NCI-H1417 (cell line): ENCODE results near the gene DPH6.
"Not testable (repeated sequence)": the region's sequence is repeated elsewhere in the genome, so short reads cannot be mapped to it uniquely, and the experiment has no call there.

Experiments
- DNase-seq, 3 experiments: peaks; one replicate each; lab custom pipeline; 2025; lab: John Stamatoyannopoulos, UW

Gene DPH6, protein sequence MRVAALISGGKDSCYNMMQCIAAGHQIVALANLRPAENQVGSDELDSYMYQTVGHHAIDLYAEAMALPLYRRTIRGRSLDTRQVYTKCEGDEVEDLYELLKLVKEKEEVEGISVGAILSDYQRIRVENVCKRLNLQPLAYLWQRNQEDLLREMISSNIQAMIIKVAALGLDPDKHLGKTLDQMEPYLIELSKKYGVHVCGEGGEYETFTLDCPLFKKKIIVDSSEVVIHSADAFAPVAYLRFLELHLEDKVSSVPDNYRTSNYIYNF

DNA sequence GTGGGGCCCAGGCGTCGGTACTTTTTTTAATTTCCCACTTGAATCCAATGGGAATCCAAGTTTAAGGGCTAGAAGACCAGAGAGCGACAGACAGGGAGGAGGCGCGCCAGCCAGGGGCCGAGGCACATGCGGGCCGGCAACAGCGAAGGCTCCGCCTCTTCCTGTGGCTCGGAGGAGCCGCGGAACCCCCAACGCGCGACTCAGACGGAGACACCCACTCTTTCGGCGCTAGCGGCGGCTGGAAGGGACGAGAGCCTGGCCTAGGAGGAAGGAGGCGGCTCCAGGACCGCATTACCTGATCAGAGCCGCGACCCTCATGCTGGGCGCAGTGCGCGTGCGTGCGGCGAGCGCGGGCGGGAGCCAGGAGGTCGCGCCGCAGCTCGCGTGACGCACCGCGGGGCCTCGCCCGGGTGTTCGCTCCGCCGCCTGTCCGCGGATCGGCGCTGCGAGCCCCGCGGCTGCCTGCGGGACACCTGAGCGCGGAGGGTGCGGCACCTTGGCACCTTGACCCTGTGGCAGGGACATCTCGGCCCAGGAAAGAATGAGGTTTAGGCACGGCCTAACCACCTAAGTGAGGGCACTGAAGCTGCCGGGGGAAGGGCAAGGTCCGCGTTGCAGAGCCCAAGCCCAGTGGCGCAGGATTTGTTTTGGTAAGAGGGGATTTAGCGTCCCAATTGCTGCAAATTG is at the start of gene DPH6:
DPH6 (minus strand) TSS at position 342 of the 687 bp plus-strand sequence; CDS start at position 318, 24 bp downstream.
- DNase-seq: peak; percentile 58 to 97 (median 95)

DNA sequence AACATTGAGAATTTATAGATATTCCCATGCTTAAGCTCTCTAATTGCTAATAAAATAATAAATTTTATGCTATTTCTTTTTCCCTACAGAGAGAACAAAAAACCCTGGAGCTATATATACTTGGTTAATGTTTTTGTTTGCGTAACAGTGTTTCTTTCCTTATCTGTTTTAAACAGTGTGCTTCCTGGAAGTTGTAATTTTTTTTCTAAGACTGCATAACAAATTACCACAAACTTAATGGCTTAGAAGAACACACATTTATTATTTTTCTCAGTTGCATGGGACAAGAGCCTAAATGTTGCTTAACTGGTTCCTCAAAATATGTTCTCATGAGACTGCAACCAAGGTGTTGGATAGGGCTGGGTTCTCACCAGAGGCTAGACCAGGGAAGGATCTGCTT is 49.7 kb upstream of the DPH6 start:
- no peak for DNase-seq

DNA sequence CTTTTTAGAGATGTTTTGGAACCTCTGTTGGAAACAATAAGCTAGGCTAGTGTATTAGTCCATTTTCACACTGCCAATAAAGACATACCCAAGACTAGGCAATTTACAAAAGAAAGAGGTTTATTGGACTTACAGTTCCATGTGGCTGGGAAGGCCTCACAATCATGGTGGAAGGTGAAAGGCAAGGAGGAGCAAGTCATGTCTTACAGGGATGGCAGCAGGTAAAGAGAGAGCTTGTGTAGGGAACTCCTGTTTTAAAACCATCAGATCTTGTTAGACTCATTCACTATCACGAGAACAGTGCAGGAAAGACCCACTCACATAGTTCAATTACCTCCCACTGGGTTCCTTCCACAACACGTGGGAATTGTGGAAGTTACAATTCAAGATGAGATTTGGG is 46.0 kb upstream of the DPH6 start:
- DNase-seq: not testable (repeated sequence)

DNA sequence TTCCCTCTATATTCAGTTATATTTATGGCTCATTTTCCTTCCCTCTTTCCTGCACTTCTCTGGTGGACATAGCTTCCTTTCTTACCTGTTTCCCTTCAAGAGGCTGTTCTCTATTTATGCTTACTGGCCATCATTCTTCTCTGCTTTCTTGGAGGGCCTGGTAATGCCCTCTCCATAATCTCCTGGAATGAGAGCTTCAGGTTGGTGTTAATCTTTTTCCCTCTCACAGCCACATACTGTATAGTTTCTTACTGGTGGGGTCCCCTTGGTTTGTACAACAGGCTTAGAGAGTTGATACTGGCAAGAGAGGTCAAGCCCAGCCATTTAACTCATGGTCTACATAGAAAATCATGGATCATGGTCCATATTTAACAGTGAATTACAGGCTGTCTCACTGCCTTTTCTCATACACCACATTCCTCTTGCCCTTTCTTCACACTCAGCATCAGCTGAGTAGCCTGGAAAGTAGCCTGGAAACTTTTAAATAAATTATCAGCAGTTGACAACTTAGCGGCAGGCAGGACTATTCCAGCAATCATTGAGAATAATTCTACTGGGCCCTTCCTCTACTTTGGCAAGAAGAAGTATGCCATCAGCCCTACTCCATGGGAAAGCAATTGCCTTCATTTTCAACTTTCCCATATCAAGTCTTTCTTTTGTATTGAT is 38.0 kb upstream of the DPH6 start:
- no peak for DNase-seq

DNA sequence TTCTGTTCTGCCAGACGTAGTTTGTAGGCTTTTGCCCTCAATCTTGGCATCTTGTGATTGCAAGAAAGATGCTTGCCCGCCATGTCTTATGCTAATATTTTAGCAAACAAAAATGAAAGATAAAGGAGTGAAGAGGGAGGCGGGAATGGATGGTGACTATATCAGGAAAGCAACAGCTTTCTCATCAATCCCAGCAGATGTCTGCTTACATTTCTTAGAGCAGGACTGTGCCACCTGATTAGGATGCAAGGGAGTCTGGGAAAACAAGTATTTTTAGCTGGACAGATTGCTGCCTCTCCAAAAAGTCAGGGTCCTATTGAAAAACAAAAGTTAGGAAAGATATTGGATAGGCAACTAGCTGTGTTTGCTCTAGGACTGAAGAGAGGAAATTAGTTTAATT is 34.6 kb upstream of the DPH6 start:
- no peak for DNase-seq

DNA sequence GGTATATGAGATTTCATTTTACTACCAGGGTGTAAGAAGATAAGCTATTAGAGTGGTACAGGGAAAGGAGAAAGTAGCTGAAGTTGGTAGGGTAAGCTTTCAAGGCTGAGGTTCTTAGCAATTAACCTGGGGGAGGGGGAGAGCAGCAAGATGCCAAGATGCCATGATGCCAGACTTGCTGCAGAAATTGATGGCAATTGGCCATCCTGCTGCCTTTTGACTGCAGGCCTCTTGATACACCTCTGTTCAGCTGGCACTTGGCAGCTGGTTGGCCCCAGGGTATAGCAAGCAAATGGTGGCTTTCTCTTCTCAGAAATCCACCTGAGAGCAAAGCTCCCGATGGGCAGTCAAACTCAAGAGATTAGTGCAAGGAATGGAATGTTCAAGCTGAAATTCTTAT is 21.4 kb upstream of the DPH6 start:
- no peak for DNase-seq

DNA sequence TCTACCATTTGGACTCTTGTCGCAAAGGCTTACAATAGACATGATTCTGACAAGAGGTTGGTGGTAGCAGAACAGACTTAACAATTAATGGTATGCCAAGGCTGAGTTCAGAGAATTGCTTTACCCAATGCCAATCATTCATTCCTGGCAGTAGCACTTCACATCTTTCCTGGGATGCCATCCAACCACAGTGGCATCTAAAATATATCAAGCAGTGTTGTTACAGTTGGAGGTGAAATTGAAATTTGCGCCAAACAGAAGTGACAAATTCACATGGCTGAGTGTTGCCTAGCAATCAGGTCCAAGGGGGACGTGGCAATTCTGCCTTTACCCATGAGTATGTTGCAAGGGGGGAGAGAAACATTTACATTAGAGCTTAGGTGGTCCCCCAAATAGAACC is 21.0 kb upstream of the DPH6 start:
- DNase-seq: no peak

DNA sequence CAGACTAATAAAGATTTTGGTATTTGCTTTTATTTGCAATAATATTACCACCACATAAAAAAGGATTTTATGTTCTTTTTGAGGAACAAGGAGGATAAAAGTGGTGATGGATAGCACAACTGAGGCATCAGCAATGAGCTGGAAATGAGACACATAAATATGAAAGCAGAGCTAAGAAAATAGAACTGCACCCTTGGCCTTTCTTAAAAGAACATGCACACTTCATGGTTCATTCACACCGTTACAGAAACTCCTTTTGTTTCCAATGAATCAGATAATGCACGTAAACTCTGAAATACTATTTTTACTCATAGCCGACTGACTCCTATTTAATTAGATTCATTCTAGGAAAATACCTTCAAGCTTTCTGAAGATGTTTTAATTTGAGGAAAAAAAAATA is 19.9 kb upstream of the DPH6 start:
- DNase-seq: no peak

DNA sequence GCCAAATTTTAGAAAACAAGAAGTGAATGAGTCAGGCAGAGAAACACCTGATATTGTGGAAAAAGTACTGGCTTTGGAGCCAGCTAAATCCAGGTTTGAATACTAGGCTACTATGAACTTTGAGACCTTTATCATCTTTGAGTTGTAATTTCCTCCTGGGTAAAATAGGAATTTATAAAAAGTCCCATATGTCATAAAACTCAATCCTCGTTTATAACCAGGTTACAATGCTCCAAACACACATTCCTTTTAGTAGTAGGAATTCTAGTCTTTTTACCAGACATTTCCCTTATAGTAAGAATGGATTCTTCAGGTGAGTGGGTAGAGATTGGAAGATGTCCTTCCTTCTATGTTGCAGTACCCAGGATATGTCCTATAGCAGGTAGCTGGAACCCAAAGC is 16.7 kb upstream of the DPH6 start:
- no peak for DNase-seq

DNA sequence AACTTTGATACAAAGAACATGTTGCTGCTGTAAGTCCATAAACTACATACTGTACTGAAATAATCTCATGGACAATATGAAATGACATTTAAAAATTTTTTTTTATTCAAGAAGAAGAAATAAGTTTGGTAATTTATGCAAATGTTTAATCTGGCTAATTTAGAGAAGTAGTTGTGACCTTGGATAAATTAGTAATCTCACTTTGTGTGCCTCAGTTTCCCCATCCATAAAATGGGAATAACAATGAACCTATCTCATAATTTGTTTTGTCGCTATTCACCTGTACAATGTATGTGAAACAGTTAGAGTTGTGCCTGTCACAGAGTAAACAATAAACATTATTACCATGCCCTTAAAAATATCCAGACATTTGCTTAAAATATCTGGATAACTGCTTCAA is 15.3 kb upstream of the DPH6 start:
- DNase-seq: no peak

DNA sequence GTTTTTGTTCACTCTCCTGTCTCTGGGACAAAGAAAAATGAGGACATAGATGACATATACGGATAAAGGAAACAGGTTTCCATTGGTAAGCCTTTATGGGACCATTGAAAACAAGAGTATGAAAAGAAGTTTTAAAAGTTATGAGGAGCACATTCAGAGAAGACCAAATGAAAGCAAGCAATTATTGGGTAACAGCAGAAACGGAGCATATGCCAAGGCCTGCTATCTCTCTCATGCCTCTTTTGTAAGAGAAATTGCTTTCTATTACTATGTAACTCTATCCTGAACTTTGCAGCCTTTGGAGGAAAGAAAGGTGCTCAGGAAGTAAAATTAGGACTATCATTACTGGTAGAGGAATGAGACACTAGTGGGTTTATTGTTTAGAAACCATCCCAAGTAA is 14.9 kb upstream of the DPH6 start:
- DNase-seq: no peak

DNA sequence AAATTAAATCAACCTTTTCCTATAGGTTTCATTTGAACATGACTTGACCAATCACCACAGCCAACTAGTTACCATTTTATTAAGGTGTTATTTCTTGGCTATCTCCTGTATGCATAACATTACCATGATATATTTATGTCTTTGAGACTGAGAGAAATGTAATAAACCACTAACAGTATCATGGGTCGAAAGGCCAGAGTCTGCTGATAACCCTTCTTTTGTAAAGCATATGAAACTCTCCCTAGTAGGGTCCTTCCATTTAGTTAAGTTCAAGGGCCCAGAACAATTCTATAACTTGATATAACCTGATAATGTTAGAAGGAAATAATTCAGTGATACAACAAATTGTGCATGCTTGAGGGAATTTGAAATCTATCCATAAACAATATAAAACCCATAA is 14.3 kb upstream of the DPH6 start:
- no peak for DNase-seq

DNA sequence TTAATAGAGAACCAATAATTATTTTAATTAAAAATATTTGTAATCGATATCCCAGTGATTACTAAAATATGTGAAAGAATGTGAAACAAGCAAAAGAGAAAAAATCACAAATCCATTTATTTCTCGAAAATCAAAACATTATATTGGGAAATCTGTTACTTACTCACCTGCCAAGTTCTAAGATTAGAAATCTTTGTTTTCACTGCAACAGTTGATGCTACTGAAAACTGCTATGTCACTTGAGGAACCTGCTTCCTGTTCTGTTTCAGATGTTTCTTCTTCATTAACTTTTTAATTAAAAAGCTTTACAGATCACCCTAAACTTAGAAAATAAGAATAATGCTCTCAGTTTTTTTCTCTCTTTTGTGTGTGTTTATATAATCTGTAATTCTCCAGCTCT is 13.7 kb upstream of the DPH6 start:
- no peak for DNase-seq

DNA sequence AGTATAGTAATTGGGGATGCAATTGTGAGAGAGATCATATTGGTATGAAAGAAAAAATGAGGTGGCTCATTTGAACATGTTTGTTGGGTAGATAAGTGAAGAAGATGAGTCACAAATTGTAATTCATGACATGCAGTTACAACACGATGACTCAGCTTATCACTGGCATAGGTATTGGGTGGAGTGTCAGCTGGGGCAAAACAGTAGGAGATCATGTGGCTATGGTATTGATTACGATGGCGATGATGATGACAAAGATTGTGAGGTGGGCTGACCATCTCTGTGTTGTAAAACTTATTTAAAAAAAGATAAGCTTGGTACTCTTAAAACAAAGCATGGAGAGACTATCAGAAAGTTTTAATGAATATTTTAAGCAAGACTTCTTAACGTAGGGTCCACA is 11.6 kb upstream of the DPH6 start:
- no peak for DNase-seq

DNA sequence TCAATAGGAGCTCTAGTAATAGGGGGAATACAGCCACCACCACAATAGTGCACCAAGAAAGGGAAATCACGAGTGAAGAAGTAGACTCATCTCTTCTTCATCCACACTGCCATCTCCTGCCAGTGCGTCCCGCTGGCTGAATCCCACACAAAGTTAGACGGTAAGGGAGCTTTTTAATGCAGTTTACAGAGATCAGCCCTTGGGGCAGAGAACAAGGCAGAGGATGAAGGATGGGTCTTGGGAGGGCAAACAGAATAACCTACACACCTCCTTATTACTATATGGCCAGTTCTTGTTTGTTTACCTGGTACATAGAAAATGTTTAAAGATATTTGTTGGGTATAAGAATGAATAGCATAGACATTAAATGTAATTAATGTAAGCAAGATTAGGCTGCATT is 11.0 kb upstream of the DPH6 start:
- DNase-seq: no peak

DNA sequence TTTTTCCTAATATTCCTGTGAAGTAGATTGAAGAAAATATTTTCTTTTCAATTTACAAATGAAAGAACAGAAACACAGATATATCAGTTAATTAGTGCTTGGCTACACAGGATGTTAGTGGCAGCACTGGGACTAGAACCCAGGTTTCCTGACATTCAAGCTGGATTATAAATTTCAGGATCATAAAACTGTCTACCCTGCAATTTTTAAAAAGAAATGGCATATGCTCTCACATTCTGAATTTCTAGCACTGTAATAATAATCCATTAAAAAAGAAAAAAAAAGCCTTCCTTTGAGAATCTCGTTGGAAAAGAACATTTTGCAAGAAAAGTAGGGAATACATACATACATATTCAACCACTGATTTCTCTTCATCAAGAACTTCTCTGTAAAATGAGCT is 9.3 kb upstream of the DPH6 start:
- DNase-seq: no peak

DNA sequence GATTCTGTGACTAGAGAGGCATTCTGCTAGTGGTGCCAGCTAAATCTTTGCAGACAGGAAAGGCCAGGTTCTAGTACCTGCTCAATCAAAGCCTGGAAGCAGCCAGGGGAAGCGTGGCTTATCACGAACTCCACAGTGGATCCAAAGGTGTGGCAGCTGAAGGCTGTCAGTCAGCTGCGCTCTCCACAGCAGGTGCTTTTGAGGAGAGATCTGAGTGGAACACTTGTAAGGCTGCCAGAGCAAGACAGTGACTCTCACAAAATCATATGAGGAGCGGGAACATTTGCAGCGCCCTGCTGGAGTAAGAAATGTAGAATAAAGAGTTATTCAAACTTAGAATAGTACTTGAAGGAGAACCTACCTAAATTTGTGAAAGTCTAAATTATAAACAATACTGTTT is 5.0 kb upstream of the DPH6 start:
- peak in 1 of 3 experiments; percentile 7 for DNase-seq

DNA sequence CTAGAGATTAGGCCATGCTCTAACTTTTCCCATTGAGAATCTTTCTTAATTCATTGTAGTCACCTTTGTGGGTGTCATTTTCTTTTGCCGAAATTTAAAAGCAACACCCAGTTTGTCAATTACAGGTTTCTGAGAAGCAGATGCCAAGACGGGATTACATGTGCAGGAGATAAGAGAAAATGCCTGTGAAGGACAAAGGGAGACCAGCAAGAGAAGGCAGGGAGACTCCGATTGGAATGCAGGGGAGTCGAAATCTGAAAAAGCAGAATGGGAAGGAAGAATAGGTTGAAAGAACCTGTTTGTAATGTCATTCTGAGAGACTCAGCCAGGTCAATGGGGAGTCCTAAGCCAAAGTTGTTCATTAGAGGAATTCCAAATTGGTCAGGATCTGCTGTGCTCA is 3.6 kb upstream of the DPH6 start:
- no peak for DNase-seq

DNA sequence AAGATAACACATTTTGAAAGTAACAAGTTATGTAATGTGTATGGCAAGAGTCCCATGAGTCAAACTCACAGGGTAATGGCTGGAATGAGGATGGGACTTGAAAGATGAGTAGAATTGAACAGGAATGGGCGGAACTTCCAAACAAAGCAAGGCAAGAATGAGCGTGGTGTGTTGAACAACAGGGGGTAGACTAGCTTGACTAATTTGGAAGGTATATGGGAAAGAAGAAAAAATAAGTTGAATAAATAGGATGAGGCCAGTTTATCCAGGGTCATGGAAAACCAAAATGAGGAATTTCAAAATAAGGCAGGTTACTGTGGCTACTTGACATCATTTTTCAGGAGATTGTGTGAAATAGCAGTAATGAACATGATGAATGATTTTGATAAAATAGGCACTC is 2.5 kb upstream of the DPH6 start:
- no peak for DNase-seq

DNA sequence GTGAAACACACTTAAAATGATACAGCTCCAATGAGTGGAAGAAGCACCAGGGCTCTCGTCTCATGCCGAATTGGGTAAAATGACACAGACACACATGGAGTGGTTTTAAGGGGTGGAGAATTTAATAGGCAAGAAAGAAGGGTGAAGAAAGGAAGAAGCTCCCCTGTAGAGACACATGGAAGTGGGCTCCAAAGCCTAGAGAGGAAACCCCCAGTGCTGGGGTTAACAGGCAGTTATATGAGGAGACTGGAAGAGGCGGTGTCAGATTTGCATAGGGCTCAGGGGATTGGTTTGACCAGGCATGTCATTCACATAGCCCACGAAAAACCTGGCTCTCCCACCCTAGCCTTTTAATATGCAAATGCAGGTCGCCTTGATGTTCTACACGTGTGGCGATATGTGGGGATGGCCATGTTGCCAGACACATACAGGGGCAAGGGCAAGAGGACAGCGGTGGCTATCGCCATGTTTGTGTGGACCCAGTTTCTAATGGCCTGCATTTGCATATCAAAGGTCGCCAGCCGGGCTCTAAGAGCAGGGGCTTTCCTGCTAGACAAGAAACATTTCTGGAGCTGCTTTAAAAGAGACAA is 1.9 kb upstream of the DPH6 start:
- DNase-seq: no peak

DNA sequence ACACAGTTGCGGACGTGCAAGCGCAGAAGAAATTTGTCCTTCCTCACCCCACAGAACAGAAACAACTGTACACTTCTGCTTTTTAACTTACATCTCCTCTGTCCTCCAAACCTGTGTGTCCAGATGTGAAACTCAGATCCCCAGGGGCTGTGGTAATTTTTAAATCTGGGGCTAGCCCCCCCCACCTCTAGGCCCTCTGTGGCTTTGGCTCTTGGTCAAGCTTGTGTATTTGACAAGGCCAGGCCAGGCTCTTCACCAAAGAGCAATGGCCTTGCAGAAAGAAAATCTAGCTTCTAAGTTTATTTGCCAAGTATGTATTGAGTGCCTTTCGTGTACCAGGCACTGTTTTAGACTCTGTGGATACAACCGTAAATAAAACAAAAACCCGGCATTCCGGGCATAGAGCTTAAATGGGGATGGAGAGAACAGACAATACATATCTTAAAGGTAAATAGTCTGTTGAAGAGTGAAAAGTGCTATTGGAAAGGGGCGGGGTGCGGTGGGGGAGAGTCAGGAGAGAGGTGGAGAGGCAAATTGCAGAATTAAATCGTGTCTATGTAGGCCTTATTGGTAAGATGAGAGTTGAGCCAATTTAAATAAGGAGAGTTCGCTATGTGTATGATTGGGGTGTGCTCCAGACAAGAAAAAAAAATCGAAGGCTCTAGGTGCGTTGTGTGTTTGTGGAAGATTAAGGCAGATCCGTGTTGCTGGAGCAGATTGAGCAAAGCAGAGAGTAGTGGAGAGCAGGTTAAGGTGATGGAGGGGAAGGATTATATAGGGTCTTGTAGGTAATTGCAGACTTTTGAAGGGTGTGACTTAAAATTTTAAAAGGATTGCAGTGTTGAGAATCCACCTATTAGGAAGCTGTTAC is 781 bp upstream of the DPH6 start:
- no peak for DNase-seq

DNA sequence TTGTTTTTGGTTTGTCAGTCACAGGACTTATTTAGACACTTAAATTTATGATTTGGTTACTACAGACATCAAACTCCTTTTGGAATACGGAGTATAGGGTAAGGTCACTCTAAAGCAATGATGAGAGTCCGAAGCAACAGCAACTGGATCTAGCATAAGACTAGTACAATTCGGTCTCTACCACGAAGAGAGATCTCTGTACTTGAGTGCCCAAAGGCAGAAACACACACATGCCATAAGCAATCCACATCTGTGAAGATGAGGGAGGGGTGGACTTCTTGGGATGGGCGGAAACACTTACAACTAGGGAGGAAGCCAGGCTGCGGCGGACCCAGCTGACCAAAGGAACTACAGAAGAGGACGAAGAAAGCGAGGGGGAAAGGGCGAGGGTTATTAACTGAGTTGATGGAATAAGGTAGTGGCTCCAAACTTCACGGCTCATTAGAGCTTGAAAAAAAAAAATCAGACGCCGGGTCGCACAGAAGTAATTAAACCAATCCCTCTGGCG is 595 bp downstream of the DPH6 start:
- peak in 1 of 3 experiments; percentile 49 for DNase-seq
